HEK293T (cell line): ENCODE data around the gene HSPA4L.

Experiments used
- CTCF ChIA-PET: fragments of 350-600 bp; formaldehyde crosslinking; extraction: SDS; loops from one replicate; lab custom pipeline; 2021; ENCODE audit warnings: antibody characterized with exemption, inconsistent platforms; lab: Yijun Ruan, JAX
- POLR2A ChIA-PET: fragments of 350-600 bp; formaldehyde crosslinking; extraction: SDS; loops from one replicate; lab custom pipeline; 2020; ENCODE audit warnings: antibody characterized with exemption, inconsistent platforms; lab: Yijun Ruan, JAX
- DNase-seq: peaks from one replicate; pipeline ENCODE4 v3.0.0; 2012; ENCODE audit warnings: mixed read lengths; ENCODE audit errors: extremely low spot score
- ARNT ChIP-seq: fragments of 450-650 bp; IDR thresholded peaks from 2 replicates; pipeline ENCODE4 v1.6.1; 2017; ENCODE audit warnings: mild to moderate bottlenecking
- BHLHE40 ChIP-seq: fragments of 450-650 bp; IDR thresholded peaks from 2 replicates; pipeline ENCODE4 v1.6.1; 2016; ENCODE audit warnings: mild to moderate bottlenecking, moderate library complexity, borderline replicate concordance
- CTBP1 ChIP-seq: fragments of 450-650 bp; IDR thresholded peaks from 2 replicates; pipeline ENCODE4 v1.6.1; 2016; ENCODE audit warnings: borderline replicate concordance
- ELF4 ChIP-seq: fragments of 450-650 bp; IDR thresholded peaks from 2 replicates; pipeline ENCODE4 v1.6.1; 2017; ENCODE audit warnings: antibody characterized with exemption
- FOXA1 ChIP-seq: fragments of 450-650 bp; IDR thresholded peaks from 2 replicates; pipeline ENCODE4 v1.6.1; 2016; ENCODE audit warnings: mild to moderate bottlenecking
- FOXK2 ChIP-seq: fragments of 450-650 bp; IDR thresholded peaks from 2 replicates; pipeline ENCODE4 v1.6.1; 2016; ENCODE audit warnings: mild to moderate bottlenecking
- FOXM1 ChIP-seq: fragments of 450-650 bp; IDR thresholded peaks from 2 replicates; pipeline ENCODE4 v1.6.1; 2017; ENCODE audit warnings: mild to moderate bottlenecking, borderline replicate concordance
- HDGF ChIP-seq: fragments of 450-650 bp; IDR thresholded peaks from 2 replicates; pipeline ENCODE4 v1.6.1; 2017; ENCODE audit warnings: antibody characterized with exemption, borderline replicate concordance
- L3MBTL2 ChIP-seq: fragments of 450-650 bp; conservative IDR thresholded peaks from 2 replicates; pipeline ENCODE4 v1.6.1; 2016; ENCODE audit warnings: mild to moderate bottlenecking
- LEF1 ChIP-seq: fragments of 450-650 bp; IDR thresholded peaks from 2 replicates; pipeline ENCODE4 v1.6.1; 2017; ENCODE audit warnings: mild to moderate bottlenecking, borderline replicate concordance
- NFRKB ChIP-seq: fragments of 450-650 bp; IDR thresholded peaks from 2 replicates; pipeline ENCODE4 v1.6.1; 2016; ENCODE audit warnings: mild to moderate bottlenecking, moderate library complexity
- SP1 ChIP-seq: fragments of 450-650 bp; IDR thresholded peaks from 2 replicates; pipeline ENCODE4 v1.6.1; 2017
- SUZ12 ChIP-seq: fragments of 450-650 bp; IDR thresholded peaks from 2 replicates; pipeline ENCODE4 v1.6.1; 2016; ENCODE audit warnings: mild to moderate bottlenecking
- TARDBP ChIP-seq: fragments of 450-650 bp; IDR thresholded peaks from 2 replicates; pipeline ENCODE4 v1.6.1; 2016
- ZNF384 ChIP-seq: fragments of 450-650 bp; IDR thresholded peaks from 2 replicates; pipeline ENCODE4 v1.6.1; 2016
- TF ChIP-seq, protein P1 (sequence below): fragments of 450-650 bp; IDR thresholded peaks from 2 replicates; pipeline ENCODE4 v1.6.1; 2016

The HSPA4L gene

DNA sequence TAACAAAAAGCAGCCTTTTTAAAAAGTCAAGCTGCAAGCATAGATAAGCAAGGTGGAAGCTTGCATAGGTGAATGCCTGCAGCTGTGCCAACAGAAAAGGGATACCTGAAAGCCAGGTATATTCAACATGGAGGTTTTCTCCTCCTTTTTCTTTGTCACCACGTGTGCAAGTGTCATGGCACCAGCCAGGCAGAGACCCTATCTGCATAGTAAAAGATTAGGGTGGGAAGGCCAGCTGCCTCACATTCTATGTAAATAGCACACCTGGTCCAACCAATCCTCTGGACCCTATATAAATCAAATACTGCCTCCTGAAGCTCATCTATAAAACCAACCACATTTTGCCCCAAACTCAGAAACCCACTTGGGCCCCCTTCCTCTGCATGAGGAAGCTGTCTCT lies 70.5 kb downstream of the HSPA4L start:
- DNase-seq, result no peak
- ChIA-PET POLR2A (no interaction called here), CTCF (no interaction called here)
- no peak for TF ChIP-seq SUZ12
- TF ChIP-seq NFRKB, result no peak
- TF ChIP-seq L3MBTL2, result no peak
- TF ChIP-seq, protein P1, sequence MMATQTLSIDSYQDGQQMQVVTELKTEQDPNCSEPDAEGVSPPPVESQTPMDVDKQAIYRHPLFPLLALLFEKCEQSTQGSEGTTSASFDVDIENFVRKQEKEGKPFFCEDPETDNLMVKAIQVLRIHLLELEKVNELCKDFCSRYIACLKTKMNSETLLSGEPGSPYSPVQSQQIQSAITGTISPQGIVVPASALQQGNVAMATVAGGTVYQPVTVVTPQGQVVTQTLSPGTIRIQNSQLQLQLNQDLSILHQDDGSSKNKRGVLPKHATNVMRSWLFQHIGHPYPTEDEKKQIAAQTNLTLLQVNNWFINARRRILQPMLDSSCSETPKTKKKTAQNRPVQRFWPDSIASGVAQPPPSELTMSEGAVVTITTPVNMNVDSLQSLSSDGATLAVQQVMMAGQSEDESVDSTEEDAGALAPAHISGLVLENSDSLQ, result no peak
- TF ChIP-seq ZNF384, result no peak
- TF ChIP-seq ELF4, result no peak
- no peak for TF ChIP-seq HDGF
- TF ChIP-seq FOXK2, result no peak
- TF ChIP-seq CTBP1, result no peak
- TF ChIP-seq SP1, result no peak
- TF ChIP-seq BHLHE40, result no peak

DNA sequence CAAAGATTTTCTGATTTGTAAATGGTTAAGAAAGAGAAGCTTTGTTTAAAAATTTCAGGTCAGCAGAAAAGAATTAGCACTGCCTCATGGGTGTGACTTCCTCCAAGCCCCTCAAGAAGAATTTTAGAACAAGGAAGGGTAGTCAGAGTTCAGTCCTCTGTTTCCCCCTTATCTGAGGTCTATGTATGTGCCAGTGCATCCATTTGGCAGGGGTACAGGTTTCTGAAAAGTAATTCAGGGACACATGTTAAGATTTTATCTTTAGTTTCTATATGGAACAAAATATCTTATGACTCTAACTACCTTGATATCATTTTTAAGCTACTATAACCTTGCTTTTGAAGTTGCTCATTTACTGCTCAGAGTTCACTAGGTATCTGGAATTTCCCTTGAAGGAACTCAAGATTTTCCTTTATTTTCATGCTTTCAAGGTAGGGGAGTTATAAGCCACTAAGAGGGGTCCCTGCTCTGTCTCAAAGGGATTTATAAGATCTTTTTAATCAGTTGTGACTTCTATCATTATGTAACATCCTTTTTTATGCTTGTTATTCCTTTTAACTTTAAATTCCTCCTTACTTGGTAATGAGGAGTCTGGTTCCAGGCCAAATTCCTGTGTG lies 74.2 kb downstream of the HSPA4L start:
- DNase-seq, result no peak
- CTCF ChIA-PET, result no interaction called here
- TF ChIP-seq ZNF384 (no peak), L3MBTL2 (no peak), ELF4 (no peak), ARNT (no peak), CTBP1 (no peak), FOXA1 (no peak), FOXM1 (no peak), SP1 (no peak), SUZ12 (no peak), NFRKB (no peak), FOXK2 (no peak), LEF1 (no peak), BHLHE40 (no peak), TARDBP (no peak), HDGF (no peak)
- TF ChIP-seq, protein P1, result no peak
- POLR2A ChIA-PET, result no interaction called here

DNA sequence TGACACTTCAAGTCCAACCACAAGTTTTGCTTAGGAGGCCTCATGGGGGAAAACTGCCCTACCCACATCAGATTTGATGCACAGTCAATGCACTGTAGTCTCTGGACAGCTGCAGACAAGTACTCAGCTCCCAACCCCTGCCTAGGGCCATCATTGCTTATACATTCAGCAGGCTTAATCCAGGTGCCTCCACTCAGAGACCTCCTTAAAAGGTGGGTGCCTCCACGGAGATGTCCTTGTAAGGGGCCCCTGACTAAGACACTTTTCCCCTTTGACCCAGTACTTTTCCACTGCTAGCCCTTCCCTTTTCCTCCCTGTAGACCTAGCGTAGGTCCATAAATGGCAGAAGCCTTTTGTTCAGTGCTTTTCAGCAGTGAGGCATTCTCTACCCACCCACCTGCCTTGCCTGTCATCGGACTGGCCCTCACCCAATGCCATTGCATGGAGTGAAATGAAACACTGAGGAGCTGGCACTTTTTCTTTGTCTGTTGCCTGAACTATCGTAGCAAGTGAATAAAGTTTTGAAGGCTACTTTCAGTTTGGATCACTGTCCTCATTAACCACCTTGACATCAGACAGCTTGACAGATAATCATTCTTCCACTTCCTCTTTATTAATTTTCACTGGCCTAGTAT lies 74.8 kb downstream of the HSPA4L start:
- ChIA-PET CTCF (no interaction called here), POLR2A (no interaction called here)
- no peak for DNase-seq
- TF ChIP-seq ARNT, result no peak
- TF ChIP-seq CTBP1, result no peak
- TF ChIP-seq ELF4, result no peak
- TF ChIP-seq ZNF384, result no peak
- TF ChIP-seq NFRKB, result no peak
- no peak for TF ChIP-seq BHLHE40
- TF ChIP-seq FOXM1, result no peak
- TF ChIP-seq, protein P1, result no peak
- TF ChIP-seq FOXK2, result no peak
- no peak for TF ChIP-seq LEF1
- no peak for TF ChIP-seq FOXA1
- no peak for TF ChIP-seq TARDBP
- no peak for TF ChIP-seq HDGF
- no peak for TF ChIP-seq SP1
- TF ChIP-seq SUZ12, result no peak
- no peak for TF ChIP-seq L3MBTL2

DNA sequence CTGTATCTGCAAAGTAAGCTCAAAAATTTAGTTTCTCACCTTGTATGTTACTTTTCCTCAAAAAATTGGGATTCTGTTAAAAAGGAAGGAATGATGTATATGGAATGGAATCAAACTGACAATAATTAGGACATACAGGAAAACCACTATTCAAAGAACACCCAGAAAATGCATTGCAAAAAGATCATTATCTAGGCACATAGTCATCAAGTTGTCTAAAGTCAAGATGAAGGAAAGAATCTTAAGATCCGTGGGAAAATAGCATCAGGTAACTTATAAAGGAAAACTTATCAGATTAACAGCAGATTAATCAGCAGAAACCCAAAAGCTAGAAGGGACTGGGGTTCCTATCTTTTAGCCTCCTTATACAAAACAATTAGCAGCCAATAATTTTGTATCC lies 75.5 kb downstream of the HSPA4L start:
- DNase-seq, result no peak
- CTCF ChIA-PET, result no interaction called here
- no peak for TF ChIP-seq SUZ12
- no peak for TF ChIP-seq LEF1
- TF ChIP-seq ARNT, result no peak
- TF ChIP-seq BHLHE40, result no peak
- no peak for TF ChIP-seq ELF4
- TF ChIP-seq, protein P1, result no peak
- no peak for TF ChIP-seq FOXK2
- no peak for TF ChIP-seq FOXM1
- no peak for TF ChIP-seq L3MBTL2
- no peak for TF ChIP-seq SP1
- TF ChIP-seq NFRKB, result no peak
- no peak for TF ChIP-seq TARDBP
- TF ChIP-seq HDGF, result no peak
- POLR2A ChIA-PET, result no interaction called here

DNA sequence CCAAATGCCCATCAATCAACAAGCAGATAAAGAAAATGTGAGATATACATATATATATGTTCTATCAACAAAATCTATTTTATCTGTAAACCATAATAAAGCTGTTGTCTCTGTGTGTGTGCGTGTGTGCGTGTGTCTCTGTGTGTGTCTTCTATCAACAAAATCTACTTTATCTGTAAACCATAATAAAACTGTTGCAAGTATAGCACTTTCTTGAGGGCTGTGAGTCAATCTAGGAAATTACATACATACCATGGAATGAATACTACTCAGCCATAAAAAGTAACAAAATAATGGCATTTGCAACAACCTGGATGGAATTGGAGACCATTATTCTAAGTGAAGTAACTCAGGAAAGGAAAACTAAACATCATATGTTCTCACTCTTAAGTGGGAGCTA lies 86.1 kb downstream of the HSPA4L start:
- TF ChIP-seq FOXK2, result no peak
- TF ChIP-seq L3MBTL2, result no peak
- TF ChIP-seq, protein P1, result no peak
- no peak for TF ChIP-seq SP1
- TF ChIP-seq CTBP1, result no peak
- TF ChIP-seq TARDBP, result no peak
- no peak for DNase-seq
- POLR2A ChIA-PET, result interaction anchor here (1.9 kb wide), 1 partner anchor 13 kb away, joined by 7 read pairs; the partner anchor contains the start of gene PLK4
- CTCF ChIA-PET, result no interaction called here
